Measurements from ENCODE around the gene NWD2.

Gene NWD2

DNA sequence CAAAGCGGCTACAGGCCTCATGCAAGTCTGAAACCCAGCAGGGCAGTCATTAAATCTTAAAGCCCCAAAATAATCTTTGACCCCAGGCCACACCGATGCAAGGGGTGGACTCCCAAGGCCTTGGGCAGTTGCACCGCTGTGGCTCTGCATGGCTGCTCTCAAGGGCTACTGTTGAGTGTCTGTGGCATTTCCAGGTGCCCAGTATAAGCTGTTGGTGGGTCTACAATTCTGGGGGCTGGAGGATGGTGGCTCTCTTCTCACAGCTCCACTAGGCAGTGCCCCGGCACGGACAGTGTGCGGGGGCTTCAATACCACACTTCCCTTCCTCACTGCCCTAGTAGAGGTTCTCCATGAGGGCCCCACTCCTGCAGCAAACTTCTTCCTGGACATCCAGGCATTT is 60.1 kb downstream of the NWD2 start:
- DNase-seq (ENCODE audit: low read depth), result no peak

DNA sequence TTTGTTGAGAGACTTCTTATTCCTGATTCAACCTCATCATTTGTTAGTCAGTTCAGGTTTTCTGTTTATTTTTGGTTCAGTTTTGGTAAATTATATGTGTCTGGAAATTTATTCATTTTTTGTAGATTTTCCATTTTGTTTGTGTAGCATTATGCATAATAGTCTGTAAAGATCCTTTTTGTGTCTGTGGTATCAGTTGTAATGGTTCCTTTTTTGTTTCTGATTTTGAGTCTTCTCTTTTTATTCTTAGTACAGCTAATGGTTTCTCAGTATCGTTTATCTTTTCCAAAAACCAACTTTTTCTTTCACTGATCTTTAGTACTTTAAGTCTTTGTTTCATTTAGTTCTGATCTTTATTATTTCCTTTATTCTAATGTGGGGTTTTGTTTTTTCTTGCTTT is 61.4 kb downstream of the NWD2 start:
- DNase-seq (ENCODE audit: low read depth), result no peak

DNA sequence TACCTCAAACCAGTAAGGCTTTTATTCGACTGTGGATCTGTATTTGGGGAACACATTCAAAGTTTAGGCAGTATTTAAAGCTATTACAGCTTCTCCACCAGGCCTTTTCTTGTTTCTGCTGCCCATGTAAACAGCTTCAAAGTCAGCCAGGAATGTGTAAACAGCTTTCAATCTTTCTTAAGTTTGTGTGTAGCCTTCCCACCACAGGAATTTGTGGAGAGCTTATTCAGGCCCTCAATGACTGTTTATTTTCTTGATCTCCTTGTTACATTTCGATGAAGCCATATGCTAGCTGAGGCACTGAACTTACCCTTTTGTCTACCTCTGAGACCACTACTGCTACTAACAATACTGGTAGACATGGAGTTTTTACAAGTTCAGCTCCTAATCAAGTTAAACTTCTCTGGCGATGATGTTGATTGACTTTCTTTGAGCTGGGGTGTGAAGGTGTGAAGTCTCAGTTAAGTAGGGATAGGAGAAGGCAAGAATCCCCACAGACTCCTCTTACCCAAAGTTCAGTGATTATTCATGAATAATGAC is 72.6 kb downstream of the NWD2 start:
- no peak for DNase-seq (ENCODE audit: low read depth)

DNA sequence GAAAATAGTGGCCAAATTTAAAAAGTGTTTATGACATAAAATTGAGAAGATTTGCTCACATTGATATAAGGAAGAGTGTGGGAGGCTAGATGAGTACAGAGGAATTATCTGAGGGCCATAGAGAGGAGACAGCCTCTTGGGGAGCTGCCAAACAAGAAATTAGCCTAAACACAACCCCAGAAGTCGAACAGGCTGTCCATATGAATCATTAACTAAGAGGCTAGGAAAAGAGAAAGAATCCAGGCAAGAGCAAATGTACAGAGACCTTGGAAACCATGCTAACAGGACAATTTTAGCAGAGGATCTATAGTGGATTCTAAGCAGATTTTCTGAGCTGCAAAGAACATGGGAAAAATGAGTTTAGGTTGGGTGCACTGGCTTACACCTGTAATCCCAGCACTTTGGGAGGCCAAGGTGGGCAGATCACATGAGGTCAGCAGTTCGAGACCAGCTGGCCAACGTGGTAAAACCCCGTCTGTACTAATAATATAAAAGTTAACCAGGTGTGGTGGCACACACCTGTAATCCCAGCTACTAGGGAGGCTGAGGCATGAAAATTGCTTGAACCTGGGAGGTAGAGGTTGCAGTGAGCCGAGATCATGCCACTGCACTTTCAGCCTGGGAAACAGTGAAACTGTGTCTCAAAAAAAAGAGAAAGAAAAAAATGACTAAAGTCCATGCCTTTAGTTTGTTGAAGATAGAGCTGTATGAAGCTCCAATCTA is 76.1 kb downstream of the NWD2 start:
- DNase-seq (ENCODE audit: low read depth), result no peak

DNA sequence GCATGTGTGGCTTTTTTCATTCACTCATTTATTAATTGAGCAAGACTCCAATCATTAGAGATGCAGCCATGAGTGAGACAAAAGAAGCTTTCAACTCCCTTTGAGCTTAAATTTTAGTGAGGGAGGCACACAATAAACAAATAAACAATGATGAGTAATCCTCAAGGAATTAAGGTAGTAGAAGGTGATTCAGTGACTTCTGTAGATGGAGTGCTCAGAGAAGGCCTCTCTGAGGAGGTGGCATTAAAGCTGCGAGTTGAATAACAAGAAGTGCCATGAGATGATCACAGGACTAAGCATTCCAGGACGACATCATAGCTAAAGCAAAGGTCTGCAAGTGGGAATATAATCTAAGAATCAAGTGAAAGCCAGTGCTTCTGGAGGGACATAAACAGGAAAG is 77.6 kb downstream of the NWD2 start:
- no peak for DNase-seq (ENCODE audit: low read depth)

DNA sequence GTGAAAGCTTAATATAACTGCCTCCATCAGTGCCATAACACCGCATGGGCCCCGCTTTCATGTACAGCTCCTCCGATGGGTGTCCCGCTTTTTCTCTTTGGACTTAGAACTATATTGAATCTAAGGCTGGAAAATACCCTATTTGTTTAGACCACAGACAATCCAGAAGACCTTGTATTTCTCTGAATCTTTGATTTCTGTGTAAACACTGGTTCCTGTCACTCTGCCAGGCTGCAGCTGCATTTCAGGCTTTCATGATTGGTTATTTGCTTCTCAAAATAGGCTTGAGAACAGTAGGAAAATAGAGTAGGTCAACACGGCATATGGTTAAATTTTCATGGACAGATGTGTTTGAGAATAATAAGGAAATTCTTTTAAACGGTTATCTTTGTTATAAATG is 80.0 kb downstream of the NWD2 start:
- DNase-seq (ENCODE audit: low read depth), result no peak

DNA sequence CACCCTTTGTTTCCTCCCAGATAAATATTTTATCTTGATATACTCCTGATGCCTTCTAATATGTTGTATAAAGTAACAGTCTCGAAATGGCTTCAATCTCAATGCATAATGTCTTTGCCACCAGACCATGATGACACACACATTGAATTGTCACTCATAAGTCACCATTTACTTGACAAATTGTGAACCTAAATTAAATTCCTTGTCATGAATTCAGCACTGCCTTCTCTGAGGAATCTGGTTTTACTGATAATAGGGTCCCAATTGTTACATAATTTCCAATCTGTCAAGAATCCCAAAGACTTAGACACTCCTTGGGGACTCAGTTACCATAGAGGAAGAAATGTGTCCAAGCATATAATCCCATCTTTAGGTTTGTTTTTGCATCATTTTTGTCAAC is 82.3 kb downstream of the NWD2 start:
- no peak for DNase-seq (ENCODE audit: low read depth)

DNA sequence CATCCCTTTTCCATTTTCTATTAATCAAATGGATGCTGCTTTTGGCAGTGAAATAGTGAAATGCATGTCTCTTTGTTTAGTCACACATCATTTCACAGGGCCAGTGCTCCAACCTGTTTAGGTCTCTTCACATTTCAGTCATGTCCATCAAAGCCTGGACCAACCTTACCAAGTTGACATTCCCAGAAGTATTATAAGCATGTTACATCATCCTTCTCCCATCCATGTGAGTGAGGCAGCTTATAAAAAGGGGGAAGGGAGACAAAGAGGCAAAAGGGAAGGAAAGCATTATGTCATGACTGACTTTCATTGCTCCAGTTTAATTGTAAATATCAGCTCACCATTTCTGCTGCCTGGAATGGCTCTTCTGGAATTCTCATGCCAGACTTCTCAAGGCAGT is 94.4 kb downstream of the NWD2 start:
- DNase-seq (ENCODE audit: low read depth), result no peak

DNA sequence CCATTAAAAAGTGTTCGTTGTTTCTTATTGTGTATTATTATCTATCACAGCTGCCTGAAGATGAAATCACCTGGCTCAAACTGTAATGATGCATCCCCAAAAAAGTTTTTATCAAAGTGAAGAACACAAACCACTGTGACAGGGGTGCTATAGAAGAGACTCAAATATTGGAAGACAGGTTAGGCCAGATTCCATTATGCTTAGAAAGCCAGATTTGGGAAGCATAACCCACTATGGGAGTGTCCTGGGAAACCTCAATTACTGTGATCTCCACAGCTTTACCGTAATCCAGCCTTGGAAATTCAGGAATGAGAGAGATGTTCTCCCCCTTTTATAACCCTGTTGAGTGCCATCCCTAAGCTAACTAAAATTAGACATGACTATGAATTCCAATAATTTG is 114.2 kb downstream of the NWD2 start:
- DNase-seq (ENCODE audit: low read depth), result no peak

DNA sequence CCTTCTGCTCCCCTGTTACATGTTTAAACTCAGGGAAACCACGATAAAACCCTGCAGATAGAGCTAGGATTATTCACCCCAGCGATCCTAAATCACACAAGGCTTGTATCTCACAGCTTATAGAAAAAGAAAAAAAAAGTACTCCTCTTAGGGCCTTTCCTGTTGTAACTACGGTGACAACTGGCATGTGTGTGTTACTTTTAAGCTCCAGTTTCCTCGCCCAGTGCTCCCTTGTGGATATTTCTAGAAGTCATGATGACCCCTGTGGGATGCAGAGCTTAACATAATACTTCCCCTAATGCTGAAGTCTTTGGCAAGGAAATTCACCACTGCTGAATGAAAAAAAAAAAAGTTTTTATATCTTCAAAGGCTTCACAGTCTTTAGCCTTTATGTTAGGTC is 114.7 kb downstream of the NWD2 start:
- no peak for DNase-seq (ENCODE audit: low read depth)

DNA sequence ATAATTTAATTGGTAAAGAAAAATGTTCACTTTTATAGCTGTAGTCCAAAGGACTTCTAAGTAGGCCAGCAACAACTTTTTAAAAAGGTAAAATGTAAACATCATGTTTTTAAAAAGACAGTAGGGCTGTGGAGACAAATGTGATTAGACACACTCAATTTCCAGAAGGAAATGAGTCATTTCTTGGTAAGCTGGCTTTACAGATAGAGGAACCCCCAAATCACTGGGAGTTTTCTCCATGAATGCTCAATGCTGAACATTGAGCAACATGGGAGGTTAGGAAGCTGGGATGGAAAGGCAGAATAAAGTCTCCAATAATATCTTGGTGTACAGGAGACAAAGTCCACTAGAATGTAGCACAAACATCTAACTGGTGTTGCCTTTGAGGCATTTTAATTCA is 121.3 kb downstream of the NWD2 start:
- DNase-seq (ENCODE audit: low read depth), result no peak

DNA sequence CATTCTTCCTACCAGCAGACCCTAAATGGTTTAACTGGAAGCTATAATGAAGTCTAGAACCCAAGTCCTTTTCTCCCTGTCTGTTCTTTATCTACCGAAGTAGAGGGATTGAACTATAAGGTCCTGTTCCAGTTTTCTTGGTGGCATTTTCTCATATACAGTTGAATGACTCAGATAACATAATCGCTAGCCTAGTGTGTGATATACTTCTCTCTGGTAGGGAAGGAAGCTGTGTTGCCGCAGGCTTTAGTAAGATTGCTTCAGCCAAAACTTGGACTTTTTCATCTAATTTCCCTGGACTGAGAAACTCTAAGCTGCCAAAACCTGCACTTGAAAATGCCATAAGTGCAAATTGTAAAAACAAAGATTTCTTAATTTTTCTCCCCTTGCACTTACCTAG is 123.4 kb downstream of the NWD2 start:
- no peak for DNase-seq (ENCODE audit: low read depth)

DNA sequence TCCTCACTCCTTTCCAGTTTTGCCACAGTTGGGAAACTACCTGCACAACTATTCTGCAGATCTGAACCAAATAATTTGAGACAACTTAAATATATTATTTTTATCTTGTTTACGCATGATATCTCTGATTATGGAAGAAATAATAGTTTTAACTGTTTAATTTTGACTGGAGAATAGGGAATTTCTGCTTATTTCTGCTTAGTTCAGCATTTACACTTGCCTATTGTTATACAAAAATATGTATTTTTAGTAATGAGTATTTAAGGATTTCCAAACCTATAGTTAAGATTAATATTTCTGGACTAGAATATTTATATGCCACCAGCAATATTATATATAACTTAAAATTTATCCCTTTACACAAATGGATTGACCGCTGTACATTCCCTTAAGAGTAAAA is 125.5 kb downstream of the NWD2 start:
- DNase-seq (ENCODE audit: low read depth), result no peak

DNA sequence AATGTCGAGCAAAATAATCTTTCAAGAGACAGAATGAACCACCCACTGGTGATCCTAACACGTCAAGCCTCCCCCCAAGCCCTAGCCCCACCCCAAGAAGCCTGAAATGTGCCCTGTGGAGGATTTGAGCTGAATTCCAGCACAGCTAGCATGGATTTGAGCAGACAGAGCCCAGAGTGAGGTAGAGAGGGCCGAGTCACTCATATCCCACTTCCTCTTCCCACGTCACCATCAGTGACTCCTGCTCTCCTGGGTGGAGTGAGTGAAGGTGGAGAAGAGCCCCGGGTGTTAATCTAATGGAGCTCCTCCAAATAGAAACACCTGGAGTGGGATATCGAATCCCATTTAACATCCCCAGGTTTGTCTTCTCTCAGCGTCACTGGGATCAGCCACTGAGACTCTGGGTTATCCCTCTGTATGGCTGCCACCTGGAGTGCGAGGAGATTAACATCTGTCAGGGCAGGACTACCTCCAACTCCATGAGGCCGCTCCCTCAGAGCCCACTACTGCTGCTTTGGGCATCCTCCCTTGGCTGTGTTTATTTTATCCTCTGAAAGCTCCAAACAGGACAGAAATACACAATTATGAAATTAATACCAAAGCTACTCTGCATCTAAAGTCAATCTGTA is 136.6 kb downstream of the NWD2 start:
- DNase-seq (ENCODE audit: low read depth), result no peak

DNA sequence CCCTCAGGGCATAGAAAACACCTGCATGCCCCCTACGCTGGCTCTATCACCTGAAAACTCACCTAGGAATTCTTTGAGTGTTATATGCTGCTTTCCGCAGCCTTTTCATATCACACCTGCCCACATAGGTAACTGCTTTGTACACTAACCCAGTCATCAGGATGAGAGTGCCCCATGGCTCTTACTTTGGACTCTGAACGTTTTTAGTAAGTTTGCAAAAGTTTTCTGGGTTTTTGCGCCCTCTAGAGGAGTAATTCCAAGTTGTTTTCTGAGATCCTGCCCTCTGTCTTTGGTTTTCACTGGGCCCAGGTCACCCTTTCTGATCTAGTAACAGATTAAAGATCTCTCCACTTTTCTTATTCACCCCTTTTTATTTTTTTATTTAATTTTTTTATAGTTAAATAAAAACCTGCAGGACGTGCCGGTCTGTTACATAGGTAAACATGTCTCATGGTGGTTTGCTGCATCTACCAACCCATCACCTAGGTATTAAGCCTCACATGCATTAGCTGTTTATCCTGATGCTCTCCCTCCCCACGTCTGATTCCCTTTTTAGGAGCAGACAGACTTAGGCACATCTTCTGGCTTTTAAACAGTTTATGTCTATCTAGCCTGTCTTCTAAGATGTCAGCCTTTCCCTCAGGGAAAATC is 139.2 kb downstream of the NWD2 start:
- no peak for DNase-seq (ENCODE audit: low read depth)

DNA sequence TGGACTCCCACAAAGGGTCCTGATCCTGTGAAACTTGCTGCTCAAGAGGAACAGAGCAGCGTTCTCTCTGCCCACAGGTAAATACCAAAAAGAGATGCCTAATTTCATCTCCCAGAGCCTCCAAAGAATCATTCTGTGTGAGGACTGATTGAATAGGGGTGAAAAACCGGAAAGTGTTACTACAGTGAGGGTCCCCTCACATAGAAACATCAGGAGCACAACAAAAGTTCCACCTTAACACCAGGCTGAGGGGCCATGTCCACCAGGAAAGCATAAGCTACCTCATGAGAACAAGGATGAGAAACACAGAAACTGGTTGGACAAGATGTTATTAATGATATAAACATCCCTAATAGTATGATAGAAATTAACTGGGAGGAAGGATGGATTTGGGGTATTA is 140.9 kb downstream of the NWD2 start:
- DNase-seq (ENCODE audit: low read depth), result no peak

DNA sequence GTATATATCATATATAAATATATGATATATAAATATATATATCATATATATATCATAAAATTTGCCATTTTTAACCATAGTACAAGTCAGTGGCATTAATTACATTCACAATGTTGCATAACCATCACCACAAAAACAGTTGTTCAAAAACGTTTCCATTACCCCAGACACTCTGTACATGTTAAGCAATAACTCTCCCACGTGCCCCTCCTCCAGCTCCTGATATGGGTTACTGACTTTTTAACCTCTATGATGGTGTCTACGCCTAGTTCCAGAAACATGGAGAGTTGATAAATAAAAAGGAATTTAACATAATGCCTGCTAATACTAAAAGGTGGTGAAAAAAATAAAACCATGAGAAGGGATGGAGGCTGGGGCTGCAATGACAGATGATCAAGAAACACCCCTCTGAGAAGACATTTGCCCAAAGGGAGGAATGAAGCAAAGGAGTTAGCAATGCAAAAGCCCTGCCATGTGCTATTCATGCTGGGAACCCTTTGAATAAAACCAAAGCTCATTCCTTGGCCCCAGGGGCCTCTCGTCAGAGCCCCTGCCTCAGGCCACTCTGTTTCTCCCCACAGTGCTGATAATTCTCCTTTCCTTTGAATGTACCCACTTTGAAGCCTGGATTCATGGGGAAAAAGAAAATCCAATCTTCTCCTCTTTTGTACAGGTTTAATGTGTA is 144.3 kb downstream of the NWD2 start:
- DNase-seq (ENCODE audit: low read depth), result no peak

DNA sequence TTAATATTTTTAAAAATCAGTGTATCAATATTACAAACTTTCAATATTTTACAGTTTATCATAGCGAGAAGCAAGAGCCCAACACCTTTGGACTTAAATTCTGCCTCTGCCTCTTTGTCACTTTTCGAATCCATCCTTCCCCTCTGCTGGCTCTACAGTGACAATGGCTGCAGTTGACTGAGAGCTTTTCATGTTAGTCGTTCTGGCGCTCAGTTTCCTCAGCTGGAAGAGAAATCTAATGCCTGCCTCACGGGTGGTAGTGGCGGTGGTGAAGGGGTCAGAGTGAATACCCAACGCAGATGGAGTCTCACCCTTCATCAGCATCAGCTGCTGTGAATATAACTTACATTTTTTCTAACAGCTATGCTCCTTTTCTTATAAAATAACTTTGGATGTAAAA is 144.8 kb downstream of the NWD2 start:
- DNase-seq (ENCODE audit: low read depth), result no peak

DNA sequence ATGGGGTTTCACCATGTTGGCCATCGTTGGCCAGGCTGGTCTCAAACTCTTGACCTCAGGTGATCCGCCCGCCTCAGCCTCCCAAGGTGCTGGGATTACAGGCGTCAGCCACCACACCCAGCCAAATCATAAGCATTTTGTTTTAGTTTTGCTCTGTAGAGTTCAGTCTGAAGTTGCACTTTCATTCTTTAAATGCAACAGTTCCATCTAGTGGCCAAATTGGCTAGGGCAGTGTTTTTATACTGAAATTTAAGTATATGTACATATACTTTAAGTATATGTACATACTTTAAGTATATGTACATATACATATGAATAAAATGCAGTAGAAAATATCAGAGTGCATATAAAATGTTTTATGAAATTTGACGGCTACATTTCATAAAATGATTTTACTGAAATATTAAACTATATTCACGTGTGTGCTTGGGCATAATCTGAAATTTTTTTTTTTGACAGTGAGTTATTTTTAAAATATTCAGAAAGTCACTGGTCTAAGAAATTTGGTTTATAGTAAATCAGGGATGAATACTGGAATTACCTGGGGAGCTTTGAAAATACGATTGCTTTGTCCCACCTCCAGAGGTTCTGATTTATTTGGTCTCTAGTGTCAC is 145.5 kb downstream of the NWD2 start:
- peak; percentile 35 for DNase-seq (ENCODE audit: low read depth)

DNA sequence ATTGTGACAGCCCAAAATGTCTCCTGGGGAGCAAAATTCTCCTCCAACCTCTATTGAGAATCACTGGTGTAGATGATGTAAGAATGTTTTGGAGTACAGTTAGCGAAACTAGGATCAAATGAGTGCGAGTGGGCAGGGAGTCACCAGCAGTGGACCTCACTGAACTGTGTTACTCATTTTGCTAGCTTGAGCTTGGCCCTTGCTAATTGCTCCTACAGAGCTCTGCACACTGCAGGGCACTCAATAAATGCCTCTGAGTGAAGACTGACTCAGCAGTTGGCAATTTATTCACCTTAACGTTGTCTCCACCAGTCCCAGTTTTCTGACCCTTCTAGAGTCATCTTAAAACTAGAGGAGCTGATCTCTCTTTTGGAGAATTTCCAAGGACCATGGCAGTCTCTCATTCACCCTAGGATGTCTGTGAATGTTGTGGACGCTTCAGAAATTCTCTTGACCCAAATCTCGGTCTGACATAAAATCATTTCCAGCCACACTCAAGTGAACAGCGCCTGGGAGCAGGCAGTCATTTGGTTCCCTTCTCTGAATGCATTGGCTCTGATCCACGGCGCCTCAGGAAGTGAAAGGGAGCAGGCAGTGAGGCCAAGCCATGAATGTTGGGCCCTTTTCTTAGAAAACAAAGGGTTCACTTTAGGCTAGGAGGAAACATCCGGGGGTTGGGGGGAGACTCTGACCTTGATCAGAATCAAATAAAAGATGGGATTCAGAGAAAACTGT is 148.1 kb downstream of the NWD2 start:
- no peak for DNase-seq (ENCODE audit: low read depth)

DNA sequence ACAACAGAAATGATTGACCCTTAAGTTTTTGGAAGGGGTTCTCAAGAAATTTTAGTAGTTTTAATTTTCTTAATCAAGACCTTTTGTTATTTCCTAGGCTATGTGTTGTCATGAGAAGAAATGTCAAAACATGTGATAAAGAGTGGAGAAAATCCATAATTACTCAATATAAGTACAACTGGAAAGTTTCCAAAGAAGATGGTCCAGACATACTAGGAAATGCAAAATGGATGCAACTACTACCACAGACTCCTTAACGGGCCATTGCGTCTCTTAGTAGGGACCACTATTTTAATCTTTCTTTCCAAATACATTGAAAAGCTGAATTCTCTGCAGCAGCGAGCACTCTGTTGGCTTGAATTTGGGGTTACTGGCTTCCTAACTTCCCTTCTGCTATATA is 148.8 kb downstream of the NWD2 start:
- no peak for DNase-seq (ENCODE audit: low read depth)

DNA sequence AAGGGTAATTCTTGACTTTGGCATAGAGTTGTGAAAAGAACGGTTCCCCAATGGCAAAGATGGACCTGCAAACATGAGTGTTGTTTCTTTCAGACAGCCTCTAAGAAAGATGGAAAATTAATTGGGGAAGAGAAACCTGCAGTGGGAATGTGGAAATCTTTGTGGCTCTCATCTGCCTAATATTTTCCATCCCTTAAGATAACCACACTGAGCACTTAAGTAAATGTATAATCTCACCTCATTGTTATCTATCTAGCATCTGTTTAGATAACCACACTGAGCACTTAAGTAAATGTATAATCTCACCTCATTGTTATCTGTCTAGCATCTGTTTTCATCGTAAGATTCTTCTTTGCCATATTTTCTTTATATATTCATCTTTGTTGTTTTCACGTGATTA is 149.3 kb downstream of the NWD2 start:
- DNase-seq (ENCODE audit: low read depth), result no peak

Measured in HS-5 (cell line).